Right lobe of liver (tissue), 4 donors: ENCODE data around the gene GNAT1.

ENCODE experiments used
- CTCF ChIP-seq, 4 donors: fragments of 200-600 bp in 3 of 4; fragments of 450-650 bp in 1 of 4; IDR thresholded peaks; one replicate each; pipeline versions ENCODE4 v1.5.1 to v1.8.0; 2016 to 2022; ENCODE audit warnings: antibody characterized with exemption in 4 of 4, mild to moderate bottlenecking in 2 of 4
- POLR2A ChIP-seq: fragments of 450-650 bp; IDR thresholded peaks from one replicate; pipeline ENCODE4 v1.6.1; 2017; ENCODE audit warnings: antibody characterized with exemption, mild to moderate bottlenecking
- donor health status: DM: no; HTN: no; CAD: no.
- donor health status: DM: no; HTN: no; CAD: no.
- donor health status: DM: no; HTN: yes; CAD: no.

DNA sequence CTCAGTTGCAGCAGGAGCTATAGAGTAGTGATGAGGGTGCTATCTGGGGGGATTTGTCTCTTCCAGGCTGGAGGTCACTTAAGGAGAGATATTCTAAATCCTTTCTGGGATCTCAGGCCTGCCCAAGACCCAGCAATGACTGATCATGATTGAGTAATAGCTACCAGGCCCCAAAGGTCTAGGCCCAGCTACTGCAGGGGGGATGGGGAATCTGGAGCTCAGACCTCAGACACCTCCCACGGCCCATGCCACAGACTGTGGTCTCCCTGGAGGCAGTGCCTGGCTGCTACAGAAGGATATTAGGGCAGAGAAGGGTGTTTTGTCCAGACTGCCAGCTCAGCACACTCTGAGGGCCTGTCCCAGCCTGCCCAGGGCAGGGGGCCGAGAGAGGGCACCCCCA lies 20.5 kb downstream of the GNAT1 start:
- TF ChIP-seq CTCF (IDR thresholded peaks at IDR 0.05) (no peak), POLR2A (no peak)
